ENCODE data around the gene SRGAP3. TPM values are rescaled to one million over a fixed set of nuclear protein-coding genes. Genes with fewer than 3 reads are reported as not detected.

The SRGAP3 gene
- total and polyA plus RNA-seq, 10 of the 15 experiments (the other 5 are each of a cell fraction or from before 2014, with no cell fraction given), result 0.32 to 1.7 (median 0.99) TPM

DNA sequence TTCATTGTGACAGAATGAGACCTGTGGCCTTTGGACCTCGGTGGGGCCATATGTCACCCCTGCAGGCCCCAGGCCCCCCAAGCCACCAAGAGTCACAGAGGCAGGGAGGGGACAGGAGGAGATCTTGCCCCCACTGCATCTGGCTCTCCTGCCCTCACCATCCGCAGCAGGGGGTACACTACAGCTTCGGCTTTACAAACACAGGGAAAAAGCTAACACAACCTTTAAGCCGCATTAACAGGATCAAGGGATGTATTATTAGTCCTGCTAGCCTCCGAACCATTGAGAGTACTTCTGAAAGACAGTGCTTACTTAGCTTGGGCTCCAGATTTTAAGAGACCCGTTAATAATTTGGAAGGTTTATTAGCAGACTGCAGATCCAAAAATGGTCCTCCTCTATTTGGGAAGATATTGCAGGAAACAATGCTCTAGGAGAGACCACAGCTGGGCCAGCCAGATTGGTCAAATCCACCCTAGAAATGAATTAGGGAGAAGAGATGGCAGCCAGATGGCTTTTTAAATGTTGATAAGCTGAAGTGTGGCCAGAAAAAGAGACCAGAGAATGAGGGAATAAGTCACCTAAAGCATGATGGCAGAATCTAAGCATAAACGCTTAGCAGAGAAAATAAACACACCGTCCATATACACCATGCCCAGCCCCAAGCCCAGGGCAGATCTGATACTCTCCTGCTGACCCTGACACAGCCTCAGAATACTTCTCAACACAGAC lies 31.5 kb downstream of the SRGAP3 start:
- in situ Hi-C loops (cut with MboI) (no loop called here), intact Hi-C loops (cut with micrococcal nuclease; ENCODE audit: unreplicated experiment) (no loop called here)
- Histone ChIP-seq H4K20me1 (ENCODE audit: control insufficient read depth, insufficient read depth) (no peaks in the 10 kb centered on the region), H3K4me1 (ENCODE audit: control insufficient read depth, insufficient read depth, low read length) (no peaks in the 10 kb centered on the region), H3K9ac (ENCODE audit: control insufficient read depth, insufficient read depth, low read length) (no peak overlapping the region), H3K4me2 (ENCODE audit: control insufficient read depth, insufficient read depth) (no peak overlapping the region), H3K36me3 (ENCODE audit: control insufficient read depth in 2 of 2, insufficient read depth in 2 of 2, low read length in 1 of 2) (no peaks in the 10 kb centered on the region), H3K9me3 (replicated peaks; ENCODE audit: control insufficient read depth, insufficient read depth, low read length) (no peaks in the 10 kb centered on the region), H3K27ac (ENCODE audit: control insufficient read depth, insufficient read depth) (no peak overlapping the region), H3K27me3 (replicated peaks in 1 of 2; ENCODE audit: control insufficient read depth in 2 of 2, insufficient read depth in 2 of 2, low read length in 1 of 2) (no peaks in the 10 kb centered on the region), H2AFZ (ENCODE audit: control insufficient read depth, low read depth, low read length) (no peak overlapping the region), H3K4me3 (no peak overlapping the region), H3K79me2 (ENCODE audit: control insufficient read depth, insufficient read depth, low read length) (no peaks in the 10 kb centered on the region)
- WGBS (ENCODE audit: insufficient coverage, insufficient replicate concordance, low lambda C conversion rate, missing lambda C conversion rate), result 69% methylated on average over 8 of the region's 8 CpGs
- TF ChIP-seq BCL11A (IDR thresholded peaks at IDR 0.05; ENCODE audit: low read depth, low read length) (no peak), WRNIP1 (IDR thresholded peaks at IDR 0.05; ENCODE audit: borderline replicate concordance, low read depth, low read length) (no peak), CEBPB (IDR thresholded peaks at IDR 0.05; ENCODE audit: borderline replicate concordance in 1 of 2, low read depth in 2 of 2, low read length in 2 of 2) (no peak), ZNF24 (IDR thresholded peaks at IDR 0.05) (no peak), NRF1 (conservative IDR thresholded peaks at IDR 0.05; ENCODE audit: low read depth, low read length) (no peak)
- ChIA-PET POLR2A (no interaction called here), SMC1A (ENCODE audit: uncharacterized antibody, unreplicated experiment) (no interaction called here), RAD21 (ENCODE audit: unreplicated experiment) (no interaction called here), CTCF (no interaction called here)
- FAIRE-seq (no peak), ATAC-seq (no peak), DNase-seq (ENCODE audit: low read depth, low spot score) (no peak)
- BruUV-seq (replicated peaks), result no TSS peak

DNA sequence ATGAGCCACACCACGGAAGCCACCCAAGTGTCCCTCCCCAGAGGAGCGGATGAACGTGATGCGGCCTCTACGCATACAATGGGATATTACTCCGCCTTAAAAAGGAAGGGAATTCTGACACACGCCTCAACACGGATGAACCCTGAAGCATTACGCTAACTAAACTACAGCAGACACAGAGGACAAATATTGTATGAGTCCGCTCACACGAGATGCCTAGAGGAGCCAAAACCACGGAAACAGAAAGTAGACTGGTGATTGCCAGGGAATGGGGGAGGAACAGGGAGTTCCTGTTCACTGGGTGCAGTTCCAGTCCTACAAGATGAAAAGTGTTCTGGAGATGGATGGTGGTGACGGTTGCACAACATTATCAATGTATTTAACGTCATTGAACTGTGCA lies 32.7 kb downstream of the SRGAP3 start:
- H3K36me3 ChIP-seq (ENCODE audit: control insufficient read depth in 2 of 2, insufficient read depth in 2 of 2, low read length in 1 of 2), result no peaks in the 10 kb centered on the region
- 85% methylated on average over 14 of the region's 14 CpGs for WGBS (ENCODE audit: insufficient coverage, insufficient replicate concordance, low lambda C conversion rate, missing lambda C conversion rate)
- no peak for ATAC-seq
- H3K9me3 ChIP-seq (replicated peaks; ENCODE audit: control insufficient read depth, insufficient read depth, low read length), result no peaks in the 10 kb centered on the region
- no peak for DNase-seq (ENCODE audit: low read depth, low spot score)
- intact Hi-C loops (cut with micrococcal nuclease; ENCODE audit: unreplicated experiment), result no loop called here
- H3K4me3 ChIP-seq, result no peak overlapping the region
- in situ Hi-C loops (cut with MboI), result no loop called here
- no peaks in the 10 kb centered on the region for H4K20me1 ChIP-seq (ENCODE audit: control insufficient read depth, insufficient read depth)
- no peak overlapping the region for H3K4me2 ChIP-seq (ENCODE audit: control insufficient read depth, insufficient read depth)
- no peak overlapping the region for H2AFZ ChIP-seq (ENCODE audit: control insufficient read depth, low read depth, low read length)
- no peak overlapping the region for H3K27ac ChIP-seq (ENCODE audit: control insufficient read depth, insufficient read depth)
- no peak overlapping the region for H3K9ac ChIP-seq (ENCODE audit: control insufficient read depth, insufficient read depth, low read length)
- no peak for FAIRE-seq
- SMC1A ChIA-PET (ENCODE audit: uncharacterized antibody, unreplicated experiment), result no interaction called here
- H3K4me1 ChIP-seq (ENCODE audit: control insufficient read depth, insufficient read depth, low read length), result no peaks in the 10 kb centered on the region
- POLR2A ChIA-PET, result no interaction called here
- no TSS peak for BruUV-seq (replicated peaks)
- RAD21 ChIA-PET (ENCODE audit: unreplicated experiment), result no interaction called here
- H3K79me2 ChIP-seq (ENCODE audit: control insufficient read depth, insufficient read depth, low read length), result no peaks in the 10 kb centered on the region
- CTCF ChIA-PET, result no interaction called here
- H3K27me3 ChIP-seq (replicated peaks in 1 of 2; ENCODE audit: control insufficient read depth in 2 of 2, insufficient read depth in 2 of 2, low read length in 1 of 2), result no peaks in the 10 kb centered on the region; a peak in 1 of 4 replicates
- TF ChIP-seq, protein P1, sequence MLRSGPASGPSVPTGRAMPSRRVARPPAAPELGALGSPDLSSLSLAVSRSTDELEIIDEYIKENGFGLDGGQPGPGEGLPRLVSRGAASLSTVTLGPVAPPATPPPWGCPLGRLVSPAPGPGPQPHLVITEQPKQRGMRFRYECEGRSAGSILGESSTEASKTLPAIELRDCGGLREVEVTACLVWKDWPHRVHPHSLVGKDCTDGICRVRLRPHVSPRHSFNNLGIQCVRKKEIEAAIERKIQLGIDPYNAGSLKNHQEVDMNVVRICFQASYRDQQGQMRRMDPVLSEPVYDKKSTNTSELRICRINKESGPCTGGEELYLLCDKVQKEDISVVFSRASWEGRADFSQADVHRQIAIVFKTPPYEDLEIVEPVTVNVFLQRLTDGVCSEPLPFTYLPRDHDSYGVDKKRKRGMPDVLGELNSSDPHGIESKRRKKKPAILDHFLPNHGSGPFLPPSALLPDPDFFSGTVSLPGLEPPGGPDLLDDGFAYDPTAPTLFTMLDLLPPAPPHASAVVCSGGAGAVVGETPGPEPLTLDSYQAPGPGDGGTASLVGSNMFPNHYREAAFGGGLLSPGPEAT (IDR thresholded peaks at IDR 0.05; ENCODE audit: low read depth), result no peak
- TF ChIP-seq IKZF2 (IDR thresholded peaks at IDR 0.05) (no peak), POLR2AphosphoS2 (IDR thresholded peaks at IDR 0.05; ENCODE audit: low read depth, low read length) (no peak), NFYA (IDR thresholded peaks at IDR 0.05; ENCODE audit: borderline replicate concordance, low read depth, low read length) (no peak), SMC3 (IDR thresholded peaks at IDR 0.05; ENCODE audit: borderline replicate concordance, low read length) (no peak), CEBPB (IDR thresholded peaks at IDR 0.05; ENCODE audit: borderline replicate concordance in 1 of 2, low read depth in 2 of 2, low read length in 2 of 2) (no peak)
- TF ChIP-seq, protein P2, sequence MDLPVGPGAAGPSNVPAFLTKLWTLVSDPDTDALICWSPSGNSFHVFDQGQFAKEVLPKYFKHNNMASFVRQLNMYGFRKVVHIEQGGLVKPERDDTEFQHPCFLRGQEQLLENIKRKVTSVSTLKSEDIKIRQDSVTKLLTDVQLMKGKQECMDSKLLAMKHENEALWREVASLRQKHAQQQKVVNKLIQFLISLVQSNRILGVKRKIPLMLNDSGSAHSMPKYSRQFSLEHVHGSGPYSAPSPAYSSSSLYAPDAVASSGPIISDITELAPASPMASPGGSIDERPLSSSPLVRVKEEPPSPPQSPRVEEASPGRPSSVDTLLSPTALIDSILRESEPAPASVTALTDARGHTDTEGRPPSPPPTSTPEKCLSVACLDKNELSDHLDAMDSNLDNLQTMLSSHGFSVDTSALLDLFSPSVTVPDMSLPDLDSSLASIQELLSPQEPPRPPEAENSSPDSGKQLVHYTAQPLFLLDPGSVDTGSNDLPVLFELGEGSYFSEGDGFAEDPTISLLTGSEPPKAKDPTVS (IDR thresholded peaks at IDR 0.05; ENCODE audit: low read depth, low read length), result no peak
- TF ChIP-seq, protein P3, sequence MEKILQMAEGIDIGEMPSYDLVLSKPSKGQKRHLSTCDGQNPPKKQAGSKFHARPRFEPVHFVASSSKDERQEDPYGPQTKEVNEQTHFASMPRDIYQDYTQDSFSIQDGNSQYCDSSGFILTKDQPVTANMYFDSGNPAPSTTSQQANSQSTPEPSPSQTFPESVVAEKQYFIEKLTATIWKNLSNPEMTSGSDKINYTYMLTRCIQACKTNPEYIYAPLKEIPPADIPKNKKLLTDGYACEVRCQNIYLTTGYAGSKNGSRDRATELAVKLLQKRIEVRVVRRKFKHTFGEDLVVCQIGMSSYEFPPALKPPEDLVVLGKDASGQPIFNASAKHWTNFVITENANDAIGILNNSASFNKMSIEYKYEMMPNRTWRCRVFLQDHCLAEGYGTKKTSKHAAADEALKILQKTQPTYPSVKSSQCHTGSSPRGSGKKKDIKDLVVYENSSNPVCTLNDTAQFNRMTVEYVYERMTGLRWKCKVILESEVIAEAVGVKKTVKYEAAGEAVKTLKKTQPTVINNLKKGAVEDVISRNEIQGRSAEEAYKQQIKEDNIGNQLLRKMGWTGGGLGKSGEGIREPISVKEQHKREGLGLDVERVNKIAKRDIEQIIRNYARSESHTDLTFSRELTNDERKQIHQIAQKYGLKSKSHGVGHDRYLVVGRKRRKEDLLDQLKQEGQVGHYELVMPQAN (conservative IDR thresholded peaks at IDR 0.05), result no peak
